SK-N-SH treated with all-trans-retinoic acid at 6 μM for 48 hours (cell line): ENCODE data around the gene POU5F1.

Experiments
- BACH2 ChIP-seq: fragments of 250-450 bp; sonication (Bioruptor Pico); IDR thresholded peaks from 2 replicates; pipeline ENCODE4 v1.9.0; 2021; ENCODE audit warnings: mild to moderate bottlenecking, borderline replicate concordance
- CSDC2 ChIP-seq: fragments of 250-450 bp; sonication (Bioruptor Pico); IDR thresholded peaks from 2 replicates; pipeline ENCODE4 v1.5.0; 2020; ENCODE audit warnings: mild to moderate bottlenecking, moderate library complexity
- ESRRG ChIP-seq: fragments of 250-450 bp; sonication (Bioruptor Pico); IDR thresholded peaks from 2 replicates; pipeline ENCODE4 v1.6.1; 2021; ENCODE audit warnings: mild to moderate bottlenecking
- PPARA ChIP-seq: fragments of 250-450 bp; sonication (Bioruptor Pico); IDR thresholded peaks from 2 replicates; pipeline ENCODE4 v1.5.0; 2020; ENCODE audit warnings: mild to moderate bottlenecking, borderline replicate concordance
- TCF4 ChIP-seq: fragments of 250-450 bp; sonication (Bioruptor Pico); IDR thresholded peaks from 2 replicates; pipeline ENCODE4 v1.8.0; 2021; ENCODE audit warnings: mild to moderate bottlenecking, moderate library complexity, borderline replicate concordance
- TOX ChIP-seq: fragments of 250-450 bp; sonication (Bioruptor Pico); IDR thresholded peaks from 2 replicates; pipeline ENCODE4 v1.8.0; 2021; ENCODE audit warnings: mild to moderate bottlenecking, moderate library complexity, borderline replicate concordance
- ZC3H10 ChIP-seq: fragments of 250-450 bp; sonication (Bioruptor Pico); IDR thresholded peaks from 2 replicates; pipeline ENCODE4 v1.5.1; 2021; ENCODE audit warnings: mild to moderate bottlenecking, moderate library complexity
- ZFP3 ChIP-seq: fragments of 250-450 bp; sonication (Bioruptor Pico); IDR thresholded peaks from 2 replicates; pipeline ENCODE4 v1.5.0; 2020; ENCODE audit warnings: mild to moderate bottlenecking, moderate library complexity
- ZFP30 ChIP-seq: fragments of 450-650 bp; formaldehyde crosslinking; IDR thresholded peaks from 2 replicates; pipeline ENCODE4 v1.5.0; 2022; ENCODE audit warnings: mild to moderate bottlenecking, moderate library complexity
- ZNF8 ChIP-seq: fragments of 450-650 bp; formaldehyde crosslinking; IDR thresholded peaks from 2 replicates; pipeline ENCODE4 v1.5.0; 2020; ENCODE audit warnings: mild to moderate bottlenecking, moderate library complexity

GRCh38 chr6:31114970-31115849, 55.3 kb downstream of the POU5F1 start:
- no peak for TF ChIP-seq BACH2 (CRISPR knock-in tag)
- TF ChIP-seq ZFP3 = no peak
- TF ChIP-seq ZNF8 (CRISPR knock-in tag) = no peak
- no peak for TF ChIP-seq ESRRG (CRISPR knock-in tag)
- no peak for TF ChIP-seq TOX
- TF ChIP-seq CSDC2 = no peak
- TF ChIP-seq ZFP30 = no peak
- no peak for TF ChIP-seq ZC3H10 (CRISPR knock-in tag)
- no peak for TF ChIP-seq PPARA (CRISPR knock-in tag)
- no peak for TF ChIP-seq TCF4 (CRISPR knock-in tag)
